HepG2 (cell line): ENCODE data around the gene STYXL1. TPM values are rescaled to one million over a fixed set of nuclear protein-coding genes. Genes with fewer than 3 reads are reported as not detected.

Source experiments
- ATF3 ChIP-seq: sonication (generic); formaldehyde crosslinking; IDR thresholded peaks from 2 replicates; pipeline ENCODE4 v1.4.0; 2020; ENCODE audit warnings: missing genetic modification reagents
- EED ChIP-seq: sonication (generic); formaldehyde crosslinking; IDR thresholded peaks from 2 replicates; pipeline ENCODE4 v1.5.0; 2020; ENCODE audit warnings: mild to moderate bottlenecking, missing genetic modification reagents
- HNRNPK ChIP-seq: fragments of 200-400 bp; formaldehyde crosslinking; IDR thresholded peaks from 2 replicates; pipeline ENCODE4 v1.6.1; 2018; ENCODE audit warnings: low read length, low read depth, moderate library complexity, mild to moderate bottlenecking; ENCODE audit not compliant: poor library complexity, severe bottlenecking
- JUNB ChIP-seq: sonication (generic); formaldehyde crosslinking; IDR thresholded peaks from 2 replicates; pipeline ENCODE4 v1.8.0; 2022; ENCODE audit warnings: missing genetic modification reagents, mild to moderate bottlenecking, borderline replicate concordance
- MYC ChIP-seq: sonication (generic); formaldehyde crosslinking; IDR thresholded peaks from 2 replicates; pipeline ENCODE4 v1.9.0; 2021; ENCODE audit warnings: missing genetic modification reagents, borderline replicate concordance
- POLR2A ChIP-seq, 2 experiments: IDR thresholded peaks; 2 replicates each; pipeline ENCODE4 v1.6.1; 2011; ENCODE audit warnings: low read depth in 2 of 2, low read length in 2 of 2, mild to moderate bottlenecking in 1 of 2, moderate library complexity in 1 of 2; ENCODE audit not compliant: insufficient read depth in 1 of 2
- RBM22 ChIP-seq: fragments of 200-400 bp; formaldehyde crosslinking; optimal IDR thresholded peaks from 2 replicates; pipeline ENCODE3; 2017; ENCODE audit warnings: mild to moderate bottlenecking, low read length, moderate library complexity
- SP4 ChIP-seq: sonication (generic); formaldehyde crosslinking; IDR thresholded peaks from 2 replicates; pipeline ENCODE4 v1.8.1; 2023; ENCODE audit warnings: mild to moderate bottlenecking, missing genetic modification reagents
- ZBTB37 ChIP-seq: sonication (generic); formaldehyde crosslinking; IDR thresholded peaks from 2 replicates; pipeline ENCODE4 v1.4.0; 2020; ENCODE audit warnings: mild to moderate bottlenecking, missing genetic modification reagents
- ZC3H13 ChIP-seq: sonication (generic); formaldehyde crosslinking; IDR thresholded peaks from 2 replicates; pipeline ENCODE4 v1.8.1; 2023; ENCODE audit warnings: mild to moderate bottlenecking, missing genetic modification reagents, moderate library complexity
- ZIK1 ChIP-seq: sonication (generic); formaldehyde crosslinking; IDR thresholded peaks from 2 replicates; pipeline ENCODE4 v1.5.0; 2020; ENCODE audit warnings: mild to moderate bottlenecking, low read depth, missing genetic modification reagents, borderline replicate concordance
- ZNF414 ChIP-seq: sonication (generic); formaldehyde crosslinking; IDR thresholded peaks from 2 replicates; pipeline ENCODE4 v1.5.0; 2020; ENCODE audit warnings: missing genetic modification reagents
- ZNF572 ChIP-seq: sonication (generic); formaldehyde crosslinking; IDR thresholded peaks from 2 replicates; pipeline ENCODE4 v1.5.1; 2020; ENCODE audit warnings: mild to moderate bottlenecking, missing genetic modification reagents
- ZNF597 ChIP-seq: sonication (generic); formaldehyde crosslinking; IDR thresholded peaks from 2 replicates; pipeline ENCODE4 v1.5.0; 2020; ENCODE audit warnings: missing genetic modification reagents
- ZNF878 ChIP-seq: sonication (generic); formaldehyde crosslinking; IDR thresholded peaks from 2 replicates; pipeline ENCODE4 v1.8.1; 2023; ENCODE audit warnings: mild to moderate bottlenecking, missing genetic modification reagents, moderate library complexity
- polyA plus RNA-seq, 8 experiments: library from polyadenylated mRNA; depleted of rRNA in 3 of 8; stranded (reverse) in 7 of 8; unstranded in 1 of 8; fragments of >200 nt; fragmentation: Illumina TruSeq in 4 of 8; extraction: Trizol in 4 of 8; gene quantifications; 2 replicates each; pipeline versions ENCODE4 v1.2.1 to v1.2.3, GENCODE V29; 2011 to 2016; ENCODE audit warnings: low read depth in 4 of 8, missing spikeins in 1 of 8, mixed read lengths in 1 of 8; ENCODE audit not compliant: insufficient read depth in 1 of 8
- total RNA-seq, 5 experiments: library from RNA; depleted of rRNA; stranded (reverse); fragments of >200 nt; fragmentation: Illumina TruSeq; extraction: Trizol; gene quantifications; 2 replicates each; pipeline ENCODE4 v1.2.3, GENCODE V29; 2016; ENCODE audit warnings: low read depth in 1 of 5
- TF ChIP-seq, protein P1 (sequence below): sonication (generic); formaldehyde crosslinking; IDR thresholded peaks from 2 replicates; pipeline ENCODE4; 2020; ENCODE audit warnings: missing genetic modification reagents, mild to moderate bottlenecking, borderline replicate concordance
- TF ChIP-seq, protein P2 (sequence below): sonication (generic); formaldehyde crosslinking; IDR thresholded peaks from 2 replicates; pipeline ENCODE4 v1.5.0; 2020; ENCODE audit warnings: mild to moderate bottlenecking, missing genetic modification reagents, borderline replicate concordance

STYXL1 gene
- total and polyA plus RNA-seq, 2 of the 13 experiments (the other 11 are each of a cell fraction or from before 2014, with no cell fraction given), result 23.9 to 38.3 TPM

- TF ChIP-seq SP4 (CRISPR knock-in tag), result no peak
- no peak for TF ChIP-seq EED (CRISPR knock-in tag)
- TF ChIP-seq ZIK1 (CRISPR knock-in tag), result no peak
- TF ChIP-seq ZBTB37, result no peak
- TF ChIP-seq RBM22, result peak; percentile 57
- TF ChIP-seq ZNF878 (CRISPR knock-in tag), result no peak
- no peak for TF ChIP-seq ZNF597 (CRISPR knock-in tag)
- TF ChIP-seq HNRNPK, result no peak
- TF ChIP-seq ZNF414 (CRISPR knock-in tag), result no peak
- no peak for TF ChIP-seq ZC3H13
- TF ChIP-seq JUNB (CRISPR knock-in tag), result no peak
- TF ChIP-seq ATF3 (CRISPR knock-in tag), result no peak
- no peak for TF ChIP-seq ZNF572 (CRISPR knock-in tag)
- peak in 1 of 2 experiments; percentile 7; a peak in 1 of 4 replicates for TF ChIP-seq POLR2A (IDR thresholded peaks at IDR 0.05; ENCODE audit: insufficient read depth in 1 of 2, low read depth in 2 of 2, low read length in 2 of 2)
- TF ChIP-seq, protein P1, sequence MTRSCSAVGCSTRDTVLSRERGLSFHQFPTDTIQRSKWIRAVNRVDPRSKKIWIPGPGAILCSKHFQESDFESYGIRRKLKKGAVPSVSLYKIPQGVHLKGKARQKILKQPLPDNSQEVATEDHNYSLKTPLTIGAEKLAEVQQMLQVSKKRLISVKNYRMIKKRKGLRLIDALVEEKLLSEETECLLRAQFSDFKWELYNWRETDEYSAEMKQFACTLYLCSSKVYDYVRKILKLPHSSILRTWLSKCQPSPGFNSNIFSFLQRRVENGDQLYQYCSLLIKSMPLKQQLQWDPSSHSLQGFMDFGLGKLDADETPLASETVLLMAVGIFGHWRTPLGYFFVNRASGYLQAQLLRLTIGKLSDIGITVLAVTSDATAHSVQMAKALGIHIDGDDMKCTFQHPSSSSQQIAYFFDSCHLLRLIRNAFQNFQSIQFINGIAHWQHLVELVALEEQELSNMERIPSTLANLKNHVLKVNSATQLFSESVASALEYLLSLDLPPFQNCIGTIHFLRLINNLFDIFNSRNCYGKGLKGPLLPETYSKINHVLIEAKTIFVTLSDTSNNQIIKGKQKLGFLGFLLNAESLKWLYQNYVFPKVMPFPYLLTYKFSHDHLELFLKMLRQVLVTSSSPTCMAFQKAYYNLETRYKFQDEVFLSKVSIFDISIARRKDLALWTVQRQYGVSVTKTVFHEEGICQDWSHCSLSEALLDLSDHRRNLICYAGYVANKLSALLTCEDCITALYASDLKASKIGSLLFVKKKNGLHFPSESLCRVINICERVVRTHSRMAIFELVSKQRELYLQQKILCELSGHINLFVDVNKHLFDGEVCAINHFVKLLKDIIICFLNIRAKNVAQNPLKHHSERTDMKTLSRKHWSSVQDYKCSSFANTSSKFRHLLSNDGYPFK (CRISPR knock-in tag), result no peak
- 0 out of 2 replicates have a peak, but pooled peaks have one; percentile 30 for TF ChIP-seq MYC
- TF ChIP-seq, protein P2, sequence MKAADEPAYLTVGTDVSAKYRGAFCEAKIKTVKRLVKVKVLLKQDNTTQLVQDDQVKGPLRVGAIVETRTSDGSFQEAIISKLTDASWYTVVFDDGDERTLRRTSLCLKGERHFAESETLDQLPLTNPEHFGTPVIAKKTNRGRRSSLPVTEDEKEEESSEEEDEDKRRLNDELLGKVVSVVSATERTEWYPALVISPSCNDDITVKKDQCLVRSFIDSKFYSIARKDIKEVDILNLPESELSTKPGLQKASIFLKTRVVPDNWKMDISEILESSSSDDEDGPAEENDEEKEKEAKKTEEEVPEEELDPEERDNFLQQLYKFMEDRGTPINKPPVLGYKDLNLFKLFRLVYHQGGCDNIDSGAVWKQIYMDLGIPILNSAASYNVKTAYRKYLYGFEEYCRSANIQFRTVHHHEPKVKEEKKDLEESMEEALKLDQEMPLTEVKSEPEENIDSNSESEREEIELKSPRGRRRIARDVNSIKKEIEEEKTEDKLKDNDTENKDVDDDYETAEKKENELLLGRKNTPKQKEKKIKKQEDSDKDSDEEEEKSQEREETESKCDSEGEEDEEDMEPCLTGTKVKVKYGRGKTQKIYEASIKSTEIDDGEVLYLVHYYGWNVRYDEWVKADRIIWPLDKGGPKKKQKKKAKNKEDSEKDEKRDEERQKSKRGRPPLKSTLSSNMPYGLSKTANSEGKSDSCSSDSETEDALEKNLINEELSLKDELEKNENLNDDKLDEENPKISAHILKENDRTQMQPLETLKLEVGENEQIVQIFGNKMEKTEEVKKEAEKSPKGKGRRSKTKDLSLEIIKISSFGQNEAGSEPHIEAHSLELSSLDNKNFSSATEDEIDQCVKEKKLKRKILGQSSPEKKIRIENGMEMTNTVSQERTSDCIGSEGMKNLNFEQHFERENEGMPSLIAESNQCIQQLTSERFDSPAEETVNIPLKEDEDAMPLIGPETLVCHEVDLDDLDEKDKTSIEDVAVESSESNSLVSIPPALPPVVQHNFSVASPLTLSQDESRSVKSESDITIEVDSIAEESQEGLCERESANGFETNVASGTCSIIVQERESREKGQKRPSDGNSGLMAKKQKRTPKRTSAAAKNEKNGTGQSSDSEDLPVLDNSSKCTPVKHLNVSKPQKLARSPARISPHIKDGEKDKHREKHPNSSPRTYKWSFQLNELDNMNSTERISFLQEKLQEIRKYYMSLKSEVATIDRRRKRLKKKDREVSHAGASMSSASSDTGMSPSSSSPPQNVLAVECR (CRISPR knock-in tag), result no peak
Measured at GRCh38 chr7:75983471-75984129, 64.2 kb downstream of the STYXL1 start (continued).
